Adrenal gland (tissue), 5 donors: Measurements from ENCODE around the gene NT5C3A.

Experiments
- CTCF ChIP-seq, 6 experiments: fragments of 450-650 bp in 4 of 6; fragments of 200-600 bp in 2 of 6; sonication (generic) in 1 of 6; IDR thresholded peaks; 1 replicate in 5 of 6; 2 replicates in 1 of 6; pipeline versions ENCODE4 v1.5.1 to v1.8.0; 2016 to 2021; ENCODE audit warnings: antibody characterized with exemption in 6 of 6, mild to moderate bottlenecking in 2 of 6, moderate library complexity in 1 of 6
- POLR2A ChIP-seq, 2 donors: fragments of 450-650 bp; IDR thresholded peaks; one replicate each; pipeline ENCODE4 v1.6.1; 2017; ENCODE audit warnings: antibody characterized with exemption in 2 of 2, mild to moderate bottlenecking in 2 of 2, moderate library complexity in 1 of 2
- donor health status: DM: no; HTN: no; CAD: no.

GRCh38 chr7:33024189-33024757 lies 38.3 kb downstream of the NT5C3A start:
- TF ChIP-seq CTCF (IDR thresholded peaks at IDR 0.05) = no peak
- no peak for TF ChIP-seq POLR2A (IDR thresholded peaks at IDR 0.05)
